Middle frontal gyrus (tissue), 1 donor: ENCODE results near the gene EZH1.

ENCODE experiments used
- DNase-seq: peaks from one replicate; pipeline ENCODE4 v3.0.0-alpha.2; 2015; ENCODE audit warnings: low spot score; ENCODE audit errors: extremely low spot score

EZH1 gene

DNA sequence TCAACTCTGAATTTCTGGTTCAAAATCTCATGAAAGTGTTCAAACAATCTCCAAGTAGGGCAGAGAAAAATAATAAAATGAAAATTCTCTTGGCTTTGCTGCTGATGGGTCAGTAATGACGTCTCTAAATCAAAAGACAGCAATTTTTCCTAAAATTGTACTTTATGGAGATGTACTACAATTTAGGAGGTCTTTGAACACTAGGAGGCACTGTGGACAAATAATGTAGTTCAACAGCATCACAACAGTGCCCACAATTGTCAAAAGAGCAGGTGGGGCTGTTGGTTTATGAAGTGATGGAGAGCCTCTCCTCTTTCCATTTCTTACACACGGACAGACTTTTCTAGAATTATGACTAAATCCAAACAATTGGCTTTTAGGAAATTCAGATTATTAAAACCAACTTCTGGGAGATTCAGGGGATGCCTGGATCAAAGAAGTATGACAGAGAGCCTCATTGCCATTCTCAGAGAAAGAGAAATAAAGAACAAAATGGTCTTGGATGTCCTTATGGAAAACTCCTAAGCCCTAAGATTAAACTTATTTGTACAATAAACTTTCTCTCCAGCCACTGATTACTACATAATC lies 23.8 kb downstream of the EZH1 start:
- peak; percentile 70 for DNase-seq

DNA sequence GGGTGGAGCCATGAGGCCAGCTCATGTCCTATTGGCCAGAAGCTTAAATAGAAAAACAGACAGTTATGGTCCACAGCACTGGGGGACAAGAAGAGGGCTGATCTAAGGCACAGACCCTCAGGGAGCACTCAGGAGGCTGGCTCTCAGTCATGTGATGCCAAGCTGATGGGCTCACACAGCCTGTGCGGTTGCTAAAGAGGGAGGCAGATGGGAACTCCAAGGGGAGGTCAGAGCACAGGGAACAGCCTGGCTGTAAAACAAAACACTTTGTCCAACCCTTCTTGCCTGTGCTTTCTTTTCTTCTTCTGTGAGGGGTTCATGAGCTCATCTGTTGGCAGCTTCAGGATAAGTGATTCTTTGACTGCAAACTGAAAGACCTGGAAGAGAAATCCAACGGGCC lies 35.3 kb downstream of the EZH1 start:
- no peak for DNase-seq

- no peak for DNase-seq
Observed at GRCh38 chr17:42708588-42708987, 36.3 kb downstream of the EZH1 start.

DNA sequence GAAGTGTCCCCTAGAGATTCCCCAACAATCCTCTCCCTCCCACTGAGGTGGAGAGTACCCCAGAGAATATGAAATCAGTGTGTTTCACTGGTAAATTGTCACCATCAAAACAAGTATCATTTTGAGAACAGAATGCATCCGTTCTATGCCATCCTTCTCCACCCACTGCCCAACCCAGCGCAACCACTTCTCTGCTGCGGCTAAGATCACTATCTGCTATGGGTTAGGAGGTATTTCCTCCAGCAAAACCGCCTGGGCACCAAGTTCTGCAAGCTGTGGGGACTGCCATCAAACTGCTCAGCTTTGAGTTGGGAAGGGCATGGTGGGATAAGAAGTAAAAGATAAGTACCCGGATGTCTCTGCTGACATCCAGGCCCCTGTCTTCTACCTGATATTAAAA lies 38.1 kb downstream of the EZH1 start:
- no peak for DNase-seq

GRCh38 chr17:42704837-42705494 lies 39.9 kb downstream of the EZH1 start:
- no peak for DNase-seq

- no peak for DNase-seq
Observed at GRCh38 chr17:42704490-42704836, 40.4 kb downstream of the EZH1 start.

- no peak for DNase-seq
Observed at GRCh38 chr17:42702446-42702845, 42.4 kb downstream of the EZH1 start.

GRCh38 chr17:42700586-42701289 lies 44.1 kb downstream of the EZH1 start:
- DNase-seq, result no peak

- no peak for DNase-seq
Observed at GRCh38 chr17:42699415-42699740, 45.5 kb downstream of the EZH1 start.

GRCh38 chr17:42698736-42699414 lies 46.0 kb downstream of the EZH1 start:
- no peak for DNase-seq

- no peak for DNase-seq
Observed at GRCh38 chr17:42697108-42697811, 47.6 kb downstream of the EZH1 start.

DNA sequence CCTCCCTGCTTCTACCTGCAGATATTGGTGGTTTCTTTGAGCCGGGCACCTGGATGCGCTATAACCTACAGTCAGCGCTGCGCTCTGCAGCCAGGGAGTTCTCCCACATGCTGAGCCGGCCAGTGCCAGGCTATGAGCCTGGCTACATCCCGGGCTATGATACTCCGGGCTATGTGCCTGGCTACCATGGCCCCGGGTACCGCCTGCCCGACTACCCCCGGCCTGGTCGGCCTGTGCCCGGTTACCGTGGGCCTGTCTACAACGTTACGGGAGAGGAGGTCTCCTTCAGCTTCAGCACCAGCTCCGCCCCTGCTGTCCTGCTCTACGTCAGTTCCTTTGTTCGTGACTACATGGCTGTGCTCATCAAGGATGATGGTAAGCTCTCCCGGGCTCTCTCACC lies 49.3 kb downstream of the EZH1 start:
- DNase-seq, result no peak

- no peak for DNase-seq
Observed at GRCh38 chr17:42694524-42694923, 50.3 kb downstream of the EZH1 start.

DNA sequence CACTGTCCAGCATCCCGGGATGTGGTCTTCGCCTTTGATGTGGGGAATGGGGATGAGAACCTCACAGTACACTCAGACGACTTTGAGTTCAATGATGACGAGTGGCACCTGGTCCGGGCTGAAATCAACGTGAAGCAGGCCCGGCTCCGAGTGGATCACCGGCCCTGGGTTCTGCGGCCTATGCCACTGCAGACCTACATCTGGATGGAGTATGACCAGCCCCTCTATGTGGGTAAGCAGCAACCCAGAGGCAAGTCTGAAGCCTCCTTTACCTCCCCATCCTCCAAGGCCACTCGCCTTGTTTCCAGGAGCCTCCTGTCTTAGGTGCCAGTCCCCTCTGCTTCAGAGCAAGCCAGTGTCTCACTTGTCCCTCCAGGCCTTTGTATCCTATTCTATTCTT lies 52.4 kb downstream of the EZH1 start:
- DNase-seq, result no peak

- no peak for DNase-seq
Observed at GRCh38 chr17:42691021-42691545, 53.8 kb downstream of the EZH1 start.

DNA sequence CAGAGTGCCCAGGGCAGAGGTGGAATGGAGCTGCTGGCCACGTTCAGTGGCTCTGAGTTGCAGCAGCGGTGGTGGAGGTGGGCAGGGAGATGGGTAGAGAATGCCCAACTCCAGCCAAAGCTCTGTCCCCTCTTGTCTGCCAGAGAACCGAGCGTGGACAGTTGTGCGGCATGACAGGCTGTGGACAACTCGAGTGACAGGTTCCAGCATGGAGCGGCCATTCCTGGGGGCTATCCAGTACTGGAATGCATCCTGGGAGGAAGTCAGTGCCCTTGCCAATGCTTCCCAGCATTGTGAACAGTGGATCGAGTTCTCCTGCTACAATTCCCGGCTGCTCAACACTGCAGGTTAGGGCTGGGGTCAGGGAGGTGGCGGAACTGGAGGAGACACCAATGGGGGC lies 54.2 kb downstream of the EZH1 start:
- no peak for DNase-seq

GRCh38 chr17:42687707-42688320 lies 57.0 kb downstream of the EZH1 start:
- DNase-seq, result no peak

DNA sequence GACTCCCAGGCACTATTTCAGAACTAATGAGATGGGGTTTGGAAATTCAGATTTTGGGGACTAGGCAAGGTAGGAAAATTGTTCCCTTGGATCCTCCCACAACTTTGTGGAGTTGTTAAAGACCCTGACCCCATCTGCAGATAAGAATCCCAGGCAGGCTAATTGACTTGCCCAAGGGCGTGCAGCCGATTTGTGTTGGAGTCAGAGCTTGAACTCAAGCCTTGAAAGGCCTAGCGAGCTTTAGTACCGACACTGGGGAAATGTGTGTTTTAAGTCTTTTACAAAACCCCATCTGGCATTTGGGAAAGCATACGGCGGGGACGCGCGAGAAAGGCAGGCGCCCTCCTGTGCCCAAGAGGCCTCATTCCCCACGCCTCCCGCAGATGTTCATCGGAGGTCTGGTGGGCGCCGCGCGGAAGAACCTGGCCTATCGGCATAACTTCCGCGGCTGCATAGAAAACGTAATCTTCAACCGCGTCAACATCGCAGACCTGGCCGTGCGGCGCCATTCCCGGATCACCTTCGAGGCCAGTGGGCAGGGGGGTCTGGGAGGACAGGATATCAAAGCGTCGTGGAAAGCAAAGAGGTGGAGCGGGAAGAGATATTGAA lies 58.2 kb downstream of the EZH1 start:
- DNase-seq, result no peak

DNA sequence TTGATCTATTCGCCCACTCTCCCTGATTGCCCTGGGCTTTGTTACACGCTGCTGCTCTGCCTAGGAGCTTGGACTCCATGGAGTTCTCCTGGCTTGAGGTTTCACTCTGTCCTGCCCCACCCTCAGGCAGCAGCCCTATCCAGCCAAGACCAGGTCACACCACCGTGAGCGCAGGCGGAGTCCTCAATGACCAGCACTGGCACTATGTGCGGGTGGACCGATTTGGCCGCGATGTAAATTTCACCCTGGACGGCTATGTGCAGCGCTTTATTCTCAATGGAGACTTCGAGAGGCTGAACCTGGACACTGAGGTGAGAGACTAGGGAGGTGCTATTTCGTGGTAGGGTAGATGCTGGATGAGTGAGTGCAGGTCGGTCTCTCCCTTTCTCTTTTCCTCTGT lies 59.0 kb downstream of the EZH1 start:
- no peak for DNase-seq

- DNase-seq, result no peak
Observed at GRCh38 chr17:42684929-42685556, 59.8 kb downstream of the EZH1 start.
